ENCODE results near the gene TMEM117. TPM values are rescaled to one million over a fixed set of nuclear protein-coding genes. Genes with fewer than 3 reads are reported as not detected.

Gene TMEM117
- total RNA-seq, 2 donors from 2014 or later, result 7.3 to 30.8 TPM

DNA sequence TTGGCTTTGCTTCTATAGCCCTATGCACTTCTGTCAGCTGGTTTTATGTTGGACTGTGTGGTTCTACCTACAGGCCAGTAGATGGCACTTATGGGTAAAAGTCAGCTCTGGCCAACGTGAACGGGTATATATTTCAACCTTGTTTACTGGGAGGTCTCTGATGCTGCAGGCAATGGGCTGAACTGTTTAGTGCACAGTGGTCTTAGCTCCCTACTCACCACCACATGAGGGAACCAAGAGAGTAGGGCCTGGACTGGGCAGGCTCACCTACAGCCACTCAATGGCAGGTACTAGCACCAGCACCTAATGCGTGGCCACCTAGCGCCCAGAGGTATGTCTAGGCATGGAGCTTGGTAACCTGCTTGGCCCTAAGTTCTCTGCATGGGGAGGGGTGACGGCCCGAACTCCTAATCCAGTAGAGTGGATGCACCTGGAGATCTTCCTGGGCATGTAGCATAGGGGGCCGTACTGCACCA lies 481.8 kb downstream of the TMEM117 start:
- no peak overlapping the region for H3K27ac ChIP-seq
- no peaks in the 10 kb centered on the region for H3K36me3 ChIP-seq
- H3K4me1 ChIP-seq (ENCODE audit: control insufficient read depth in 1 of 2, low read depth in 2 of 2), result peaks cover 0 to 8% of the 10 kb centered on the region in 2 donors
- H3K9me3 ChIP-seq, result no peaks in the 10 kb centered on the region
- DNase-seq (ENCODE audit: low spot score) (no peak), ATAC-seq (ENCODE audit: insufficient number of reproducible peaks, low FRiP score, low read depth) (no peak)
- H3K4me3 ChIP-seq, result no peak overlapping the region
- TF ChIP-seq, protein P1, sequence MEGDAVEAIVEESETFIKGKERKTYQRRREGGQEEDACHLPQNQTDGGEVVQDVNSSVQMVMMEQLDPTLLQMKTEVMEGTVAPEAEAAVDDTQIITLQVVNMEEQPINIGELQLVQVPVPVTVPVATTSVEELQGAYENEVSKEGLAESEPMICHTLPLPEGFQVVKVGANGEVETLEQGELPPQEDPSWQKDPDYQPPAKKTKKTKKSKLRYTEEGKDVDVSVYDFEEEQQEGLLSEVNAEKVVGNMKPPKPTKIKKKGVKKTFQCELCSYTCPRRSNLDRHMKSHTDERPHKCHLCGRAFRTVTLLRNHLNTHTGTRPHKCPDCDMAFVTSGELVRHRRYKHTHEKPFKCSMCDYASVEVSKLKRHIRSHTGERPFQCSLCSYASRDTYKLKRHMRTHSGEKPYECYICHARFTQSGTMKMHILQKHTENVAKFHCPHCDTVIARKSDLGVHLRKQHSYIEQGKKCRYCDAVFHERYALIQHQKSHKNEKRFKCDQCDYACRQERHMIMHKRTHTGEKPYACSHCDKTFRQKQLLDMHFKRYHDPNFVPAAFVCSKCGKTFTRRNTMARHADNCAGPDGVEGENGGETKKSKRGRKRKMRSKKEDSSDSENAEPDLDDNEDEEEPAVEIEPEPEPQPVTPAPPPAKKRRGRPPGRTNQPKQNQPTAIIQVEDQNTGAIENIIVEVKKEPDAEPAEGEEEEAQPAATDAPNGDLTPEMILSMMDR (IDR thresholded peaks at IDR 0.05), result no peak
- H3K27me3 ChIP-seq (replicated peaks; ENCODE audit: insufficient read depth), result no peaks in the 10 kb centered on the region

DNA sequence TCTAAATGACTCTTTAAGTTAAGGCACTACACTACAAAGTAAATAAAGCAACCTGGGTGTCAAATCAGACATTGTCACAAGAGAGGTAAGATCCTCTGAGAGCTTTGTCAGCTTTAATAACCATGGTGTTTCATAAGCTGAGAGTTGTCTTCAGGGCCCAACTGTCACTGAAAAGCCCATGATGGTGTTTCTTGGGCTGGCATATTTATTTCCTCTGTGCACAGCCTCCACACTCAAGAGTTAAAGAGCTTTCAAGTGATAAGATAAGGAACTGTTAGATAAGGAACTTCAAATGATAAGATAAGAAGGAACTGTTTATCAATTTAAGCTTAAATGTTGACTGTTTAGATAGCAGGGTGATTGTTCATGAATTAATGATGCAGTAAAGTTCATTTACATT lies 495.4 kb downstream of the TMEM117 start:
- Histone ChIP-seq H3K4me3 (no peak overlapping the region), H3K27ac (no peak overlapping the region), H3K36me3 (no peaks in the 10 kb centered on the region), H3K9me3 (no peaks in the 10 kb centered on the region), H3K4me1 (ENCODE audit: control insufficient read depth in 1 of 2, low read depth in 2 of 2) (no peaks in the 10 kb centered on the region), H3K27me3 (replicated peaks; ENCODE audit: insufficient read depth) (no peaks in the 10 kb centered on the region)
- ATAC-seq (ENCODE audit: insufficient number of reproducible peaks, low FRiP score, low read depth) (no peak), DNase-seq (ENCODE audit: low spot score) (no peak)
- TF ChIP-seq, protein P1 (IDR thresholded peaks at IDR 0.05), result no peak

- H3K27ac ChIP-seq, result no peak overlapping the region
- H3K9me3 ChIP-seq, result no peaks in the 10 kb centered on the region
- TF ChIP-seq, protein P1 (IDR thresholded peaks at IDR 0.05), result no peak
- no peaks in the 10 kb centered on the region for H3K36me3 ChIP-seq
- no peak for ATAC-seq (ENCODE audit: insufficient number of reproducible peaks, low FRiP score, low read depth)
- no peak for DNase-seq (ENCODE audit: low spot score)
- H3K27me3 ChIP-seq (replicated peaks; ENCODE audit: insufficient read depth), result no peaks in the 10 kb centered on the region
- H3K4me1 ChIP-seq (ENCODE audit: control insufficient read depth in 1 of 2, low read depth in 2 of 2), result no peaks in the 10 kb centered on the region
- no peak overlapping the region for H3K4me3 ChIP-seq
Measured at GRCh38 chr12:44334347-44334746, 498.5 kb downstream of the TMEM117 start.

GRCh38 chr12:44335030-44335429 lies 499.1 kb downstream of the TMEM117 start:
- ATAC-seq (ENCODE audit: insufficient number of reproducible peaks, low FRiP score, low read depth) (no peak), DNase-seq (ENCODE audit: low spot score) (no peak)
- Histone ChIP-seq H3K4me1 (ENCODE audit: control insufficient read depth in 1 of 2, low read depth in 2 of 2) (no peaks in the 10 kb centered on the region), H3K4me3 (no peak overlapping the region), H3K9me3 (no peaks in the 10 kb centered on the region), H3K27ac (no peak overlapping the region), H3K36me3 (no peaks in the 10 kb centered on the region), H3K27me3 (replicated peaks; ENCODE audit: insufficient read depth) (no peaks in the 10 kb centered on the region)
- TF ChIP-seq, protein P1 (IDR thresholded peaks at IDR 0.05), result no peak

GRCh38 chr12:44336577-44336976 lies 500.7 kb downstream of the TMEM117 start:
- Histone ChIP-seq H3K4me1 (ENCODE audit: control insufficient read depth in 1 of 2, low read depth in 2 of 2) (no peaks in the 10 kb centered on the region), H3K9me3 (no peaks in the 10 kb centered on the region), H3K27ac (no peak overlapping the region), H3K27me3 (replicated peaks; ENCODE audit: insufficient read depth) (no peaks in the 10 kb centered on the region), H3K36me3 (no peaks in the 10 kb centered on the region), H3K4me3 (no peak overlapping the region)
- DNase-seq (ENCODE audit: low spot score), result no peak
- TF ChIP-seq, protein P1 (IDR thresholded peaks at IDR 0.05), result no peak
- ATAC-seq (ENCODE audit: insufficient number of reproducible peaks, low FRiP score, low read depth), result no peak
